AG04449 (cell line): ENCODE results near the gene WTAP.
"Not testable (repeated sequence)": the region's sequence is repeated elsewhere in the genome, so short reads cannot be mapped to it uniquely, and the experiment has no call there.

Source experiments
- CTCF ChIA-PET: fragments of 350-600 bp; formaldehyde crosslinking; extraction: SDS; loops from one replicate; lab custom pipeline; 2021; ENCODE audit warnings: antibody characterized with exemption; lab: Yijun Ruan, JAX
- POLR2A ChIA-PET: fragments of 400-600, 350-600 bp; formaldehyde crosslinking; extraction: SDS; loops from one replicate; lab custom pipeline; 2020; ENCODE audit warnings: antibody characterized with exemption, inconsistent platforms; lab: Yijun Ruan, JAX
- DNase-seq: peaks from one replicate; pipeline ENCODE4 v3.0.0-alpha.2; 2010; ENCODE audit warnings: low read depth, low spot score
- H3K4me3 ChIP-seq: 2 replicates; pipeline ENCODE4 v1.5.1; 2011; ENCODE audit warnings: low read depth, mild to moderate bottlenecking, control low read depth, low read length
- TF ChIP-seq, protein P1 (sequence below): IDR thresholded peaks from one replicate; pipeline ENCODE4 v1.5.1; 2011; ENCODE audit warnings: mild to moderate bottlenecking, moderate library complexity, low read length, control low read depth, inconsistent platforms; ENCODE audit not compliant: insufficient read depth; ENCODE audit errors: missing control alignments

Gene WTAP

DNA sequence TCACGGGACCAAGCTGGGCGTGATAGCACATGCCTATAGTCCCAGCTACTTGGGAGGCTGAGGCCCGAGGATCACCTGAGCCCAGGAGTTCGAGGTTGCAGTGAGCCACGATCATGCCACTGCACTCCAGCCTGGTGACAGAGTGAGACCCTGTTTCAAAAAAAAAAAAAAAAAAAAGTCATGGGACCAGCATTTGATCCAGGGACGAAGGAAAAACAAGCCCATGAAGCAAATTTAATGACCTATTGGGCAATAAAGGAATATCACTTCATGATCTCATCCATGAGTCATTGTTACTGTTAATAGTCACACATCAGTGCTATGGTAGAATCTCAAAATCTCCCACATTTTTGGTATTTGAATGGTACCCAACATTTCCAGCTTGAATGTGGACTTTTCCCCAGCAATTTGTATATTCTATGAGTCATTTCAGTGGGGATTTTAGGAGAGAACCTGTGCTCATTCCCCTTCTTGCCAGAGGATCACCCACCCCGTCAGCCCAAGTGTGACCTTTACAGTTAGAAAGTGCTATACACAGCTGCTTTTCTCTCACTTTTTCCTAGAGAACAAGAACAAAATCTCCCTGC, 25.8 kb upstream of the WTAP start:
- TF ChIP-seq, protein P1, sequence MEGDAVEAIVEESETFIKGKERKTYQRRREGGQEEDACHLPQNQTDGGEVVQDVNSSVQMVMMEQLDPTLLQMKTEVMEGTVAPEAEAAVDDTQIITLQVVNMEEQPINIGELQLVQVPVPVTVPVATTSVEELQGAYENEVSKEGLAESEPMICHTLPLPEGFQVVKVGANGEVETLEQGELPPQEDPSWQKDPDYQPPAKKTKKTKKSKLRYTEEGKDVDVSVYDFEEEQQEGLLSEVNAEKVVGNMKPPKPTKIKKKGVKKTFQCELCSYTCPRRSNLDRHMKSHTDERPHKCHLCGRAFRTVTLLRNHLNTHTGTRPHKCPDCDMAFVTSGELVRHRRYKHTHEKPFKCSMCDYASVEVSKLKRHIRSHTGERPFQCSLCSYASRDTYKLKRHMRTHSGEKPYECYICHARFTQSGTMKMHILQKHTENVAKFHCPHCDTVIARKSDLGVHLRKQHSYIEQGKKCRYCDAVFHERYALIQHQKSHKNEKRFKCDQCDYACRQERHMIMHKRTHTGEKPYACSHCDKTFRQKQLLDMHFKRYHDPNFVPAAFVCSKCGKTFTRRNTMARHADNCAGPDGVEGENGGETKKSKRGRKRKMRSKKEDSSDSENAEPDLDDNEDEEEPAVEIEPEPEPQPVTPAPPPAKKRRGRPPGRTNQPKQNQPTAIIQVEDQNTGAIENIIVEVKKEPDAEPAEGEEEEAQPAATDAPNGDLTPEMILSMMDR: no peak
- ChIA-PET POLR2A (interaction anchor here (0.8 to 2.4 kb wide), 2 partner anchors 25 to 702 kb away, joined by 4 to 7 read pairs; partner anchors contain the start of gene WTAP), CTCF (interaction anchor here (1.0 to 3.6 kb wide), 6 partner anchors 10 to 20 kb away, joined by 4 to 11 read pairs (median 5); no protein-coding TSS in a partner anchor)
- DNase-seq: peak; percentile 83
- no peak overlapping the region for H3K4me3 ChIP-seq

- H3K4me3 ChIP-seq: not testable (repeated sequence)
- CTCF ChIA-PET: interaction anchor here (1.1 kb wide), 1 partner anchor 10 kb away, joined by 3 read pairs; no protein-coding TSS in a partner anchor
Observed at GRCh38 chr6:159710603-159711002, 16.7 kb upstream of the WTAP start.

DNA sequence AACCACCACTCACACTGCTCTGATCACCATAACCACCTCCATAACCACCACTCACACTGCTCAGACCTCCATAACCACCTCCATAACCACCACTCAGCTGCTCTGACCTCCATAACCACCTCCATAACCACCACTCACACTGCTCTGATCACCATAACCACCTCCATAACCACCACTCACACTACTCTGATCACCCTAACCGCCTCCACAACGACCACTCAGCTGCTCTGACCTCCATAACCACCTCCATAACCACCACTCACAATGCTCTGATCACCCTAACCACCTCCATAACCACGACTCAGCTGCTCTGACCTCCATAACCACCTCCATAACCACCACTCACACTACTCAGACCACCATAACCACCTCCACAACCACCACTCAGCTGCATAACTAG, 14.9 kb upstream of the WTAP start:
- POLR2A ChIA-PET, H3K4me3 ChIP-seq, DNase-seq: not testable (repeated sequence)
- CTCF ChIA-PET: interaction anchor here (1.4 kb wide), 1 partner anchor 10 kb away, joined by 6 read pairs; no protein-coding TSS in a partner anchor

More at GRCh38 chr6:159710603-159711002, 16.7 kb upstream of the WTAP start:
- DNase-seq, POLR2A ChIA-PET: not testable (repeated sequence)

GRCh38 chr6:159713984-159714383, 13.3 kb upstream of the WTAP start:
- CTCF ChIA-PET: no interaction called here
- TF ChIP-seq, protein P1: no peak
- POLR2A ChIA-PET: no interaction called here
- H3K4me3 ChIP-seq: no peak overlapping the region
- no peak for DNase-seq

DNA sequence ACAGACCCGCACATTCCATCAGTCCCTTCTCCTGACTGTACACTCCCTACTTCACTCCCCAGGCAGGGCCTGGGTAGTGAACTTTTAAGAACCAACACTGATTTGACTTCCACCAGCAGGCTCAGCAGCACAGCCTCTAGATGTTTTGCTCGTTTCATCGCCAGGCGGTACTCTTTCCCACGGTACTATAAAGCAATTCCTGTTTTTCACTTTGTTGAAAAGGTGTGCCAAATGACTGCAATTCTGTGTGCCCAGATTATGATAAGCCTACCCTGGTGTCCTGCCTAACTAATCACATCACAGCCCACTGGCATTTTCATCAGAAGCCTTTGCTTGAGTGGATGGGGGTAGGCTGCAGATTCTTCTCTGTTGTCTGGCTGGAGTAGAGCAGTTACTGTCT, 12.9 kb upstream of the WTAP start:
- ChIA-PET CTCF (no interaction called here), POLR2A (no interaction called here)
- TF ChIP-seq, protein P1: no peak

GRCh38 chr6:159715166-159715565, 12.1 kb upstream of the WTAP start:
- TF ChIP-seq, protein P1: no peak
- DNase-seq: no peak
- ChIA-PET CTCF (interaction anchor here (1.0 kb wide), 1 partner anchor 11 kb away, joined by 4 read pairs; no protein-coding TSS in a partner anchor), POLR2A (no interaction called here)
- H3K4me3 ChIP-seq: no peak overlapping the region

More for the DNA sequence above, 12.9 kb upstream of the WTAP start:
- H3K4me3 ChIP-seq: no peak overlapping the region
- DNase-seq: no peak

- H3K4me3 ChIP-seq: no peak overlapping the region
- TF ChIP-seq, protein P1: no peak
- CTCF ChIA-PET: interaction anchor here (1.0 kb wide), 1 partner anchor 12 kb away, joined by 4 read pairs; no protein-coding TSS in a partner anchor
- DNase-seq: no peak
- POLR2A ChIA-PET: no interaction called here
Observed at GRCh38 chr6:159715605-159716004, 11.7 kb upstream of the WTAP start.
